Keratinocyte (primary cell): ENCODE data around the gene CEACAM19.

Source experiments
- EZH2 ChIP-seq: IDR thresholded peaks from one replicate; pipeline ENCODE4 v1.6.1; 2012; ENCODE audit warnings: inconsistent platforms, mild to moderate bottlenecking, low read length, moderate library complexity
- TF ChIP-seq, protein P1 (sequence below), 3 experiments: IDR thresholded peaks in 1 of 3; conservative IDR thresholded peaks in 1 of 3; optimal IDR thresholded peaks in 1 of 3; 2 replicates in 2 of 3; 3 replicates in 1 of 3; pipeline versions ENCODE3 to v1.5.1; 2011; ENCODE audit warnings: low read length in 3 of 3, mild to moderate bottlenecking in 3 of 3, moderate library complexity in 2 of 3, control low read depth in 1 of 3, inconsistent platforms in 1 of 3; ENCODE audit not compliant: insufficient read depth in 2 of 3; ENCODE audit errors: extremely low read depth in 1 of 3

DNA sequence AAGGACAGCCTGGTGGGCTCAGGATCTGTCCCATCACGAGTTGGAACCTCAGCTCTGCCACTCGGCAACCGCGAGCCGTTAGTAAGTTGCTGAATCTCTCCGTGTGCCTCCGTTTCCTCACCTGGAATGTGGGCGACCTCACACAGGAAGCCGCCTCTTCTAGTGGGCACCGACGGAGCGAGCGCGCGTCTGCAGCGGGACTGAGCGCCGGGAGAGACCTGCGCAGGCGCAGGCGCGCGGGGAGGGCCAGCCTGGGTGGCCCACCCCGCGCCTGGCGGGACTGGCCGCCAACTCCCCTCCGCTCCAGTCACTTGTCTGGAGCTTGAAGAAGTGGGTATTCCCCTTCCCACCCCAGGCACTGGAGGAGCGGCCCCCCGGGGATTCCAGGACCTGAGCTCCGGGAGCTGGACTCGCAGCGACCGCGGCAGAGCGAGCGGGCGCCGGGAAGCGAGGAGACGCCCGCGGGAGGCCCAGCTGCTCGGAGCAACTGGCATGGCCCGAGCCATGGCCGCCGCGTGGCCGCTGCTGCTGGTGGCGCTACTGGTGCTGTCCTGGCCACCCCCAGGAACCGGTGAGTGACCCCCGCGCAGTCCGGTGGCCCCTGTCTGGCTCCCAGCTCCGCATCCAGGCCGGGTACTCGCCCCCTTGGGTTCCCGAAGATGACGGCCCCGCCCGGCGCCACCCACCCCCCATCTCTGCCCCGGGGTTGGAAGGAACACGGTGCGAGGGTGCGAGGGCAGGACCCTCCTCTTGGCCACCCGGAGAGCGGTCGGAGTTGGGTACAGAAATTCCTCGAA, 27.5 kb upstream of the CEACAM19 start, which contains the start of gene PVR:
- TF ChIP-seq, protein P1, sequence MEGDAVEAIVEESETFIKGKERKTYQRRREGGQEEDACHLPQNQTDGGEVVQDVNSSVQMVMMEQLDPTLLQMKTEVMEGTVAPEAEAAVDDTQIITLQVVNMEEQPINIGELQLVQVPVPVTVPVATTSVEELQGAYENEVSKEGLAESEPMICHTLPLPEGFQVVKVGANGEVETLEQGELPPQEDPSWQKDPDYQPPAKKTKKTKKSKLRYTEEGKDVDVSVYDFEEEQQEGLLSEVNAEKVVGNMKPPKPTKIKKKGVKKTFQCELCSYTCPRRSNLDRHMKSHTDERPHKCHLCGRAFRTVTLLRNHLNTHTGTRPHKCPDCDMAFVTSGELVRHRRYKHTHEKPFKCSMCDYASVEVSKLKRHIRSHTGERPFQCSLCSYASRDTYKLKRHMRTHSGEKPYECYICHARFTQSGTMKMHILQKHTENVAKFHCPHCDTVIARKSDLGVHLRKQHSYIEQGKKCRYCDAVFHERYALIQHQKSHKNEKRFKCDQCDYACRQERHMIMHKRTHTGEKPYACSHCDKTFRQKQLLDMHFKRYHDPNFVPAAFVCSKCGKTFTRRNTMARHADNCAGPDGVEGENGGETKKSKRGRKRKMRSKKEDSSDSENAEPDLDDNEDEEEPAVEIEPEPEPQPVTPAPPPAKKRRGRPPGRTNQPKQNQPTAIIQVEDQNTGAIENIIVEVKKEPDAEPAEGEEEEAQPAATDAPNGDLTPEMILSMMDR (optimal IDR thresholded peaks at IDR 0.05 in 1 of 3, IDR thresholded peaks at IDR 0.05 in 1 of 3, conservative IDR thresholded peaks at IDR 0.05 in 1 of 3; ENCODE audit: extremely low read depth in 1 of 3, insufficient read depth in 2 of 3, low read length in 3 of 3), result peak in 1 of 3 experiments; percentile 17
- TF ChIP-seq EZH2, result no peak
